Neural progenitor cell (in vitro differentiated cells): ENCODE data around the gene SNRNP40. TPM values are rescaled to one million over a fixed set of nuclear protein-coding genes. Genes with fewer than 3 reads are reported as not detected.

Experiments used
- DNase-seq: peaks from one replicate; pipeline ENCODE4 v3.0.0-alpha.2; 2016; ENCODE audit warnings: low spot score
- H2AFZ ChIP-seq: fragments of 200-600 bp; sonication (generic); replicated peaks from 2 replicates; pipeline ENCODE4 v1.6.1; 2016; ENCODE audit warnings: antibody characterized with exemption
- H3F3A ChIP-seq: fragments of 200-600 bp; sonication (generic); 2 replicates; pipeline ENCODE4 v1.6.1; 2016; ENCODE audit warnings: antibody characterized with exemption, low read depth
- H3K27ac ChIP-seq: fragments of 200-600 bp; sonication (generic); 2 replicates; pipeline ENCODE4 v1.5.1; 2016; ENCODE audit warnings: mild to moderate bottlenecking
- H3K27me3 ChIP-seq: fragments of 200-600 bp; sonication (generic); 2 replicates; pipeline ENCODE4 v1.6.1; 2016; ENCODE audit warnings: mild to moderate bottlenecking, moderate library complexity
- H3K36me3 ChIP-seq: fragments of 200-600 bp; sonication (generic); 2 replicates; pipeline ENCODE4 v1.5.1; 2016
- H3K4me1 ChIP-seq: fragments of 200-600 bp; sonication (generic); 2 replicates; pipeline ENCODE4 v1.6.1; 2016; ENCODE audit warnings: mixed run types
- H3K4me2 ChIP-seq: fragments of 200-600 bp; sonication (generic); 2 replicates; pipeline ENCODE4 v1.6.1; 2016
- H3K4me3 ChIP-seq: fragments of 200-600 bp; sonication (generic); 2 replicates; pipeline ENCODE4 v1.5.1; 2016
- H3K79me2 ChIP-seq: fragments of 200-600 bp; sonication (generic); 2 replicates; pipeline ENCODE4 v1.6.1; 2016; ENCODE audit warnings: low read depth
- H3K9ac ChIP-seq: fragments of 200-600 bp; sonication (generic); 2 replicates; pipeline ENCODE4 v1.6.1; 2016
- H3K9me3 ChIP-seq: fragments of 200-600 bp; sonication (generic); 2 replicates; pipeline ENCODE4 v1.5.1; 2016; ENCODE audit warnings: low read depth
- H4K20me1 ChIP-seq: fragments of 200-600 bp; sonication (generic); 2 replicates; pipeline ENCODE4 v1.6.1; 2016; ENCODE audit warnings: low read depth
- H3K27ac Mint-ChIP-seq: 3 replicates; pipeline ENCODE4 v1.8.0; 2021; ENCODE audit warnings: mixed read lengths
- H3K27me3 Mint-ChIP-seq: 2 replicates; pipeline ENCODE4 v1.8.0; 2022; ENCODE audit warnings: low read depth, mild to moderate bottlenecking, inconsistent platforms, moderate library complexity, mixed read lengths; ENCODE audit not compliant: insufficient read depth
- H3K36me3 Mint-ChIP-seq: 3 replicates; pipeline ENCODE4 v1.8.0; 2021; ENCODE audit warnings: mixed read lengths
- H3K4me1 Mint-ChIP-seq: 3 replicates; pipeline ENCODE4 v1.8.0; 2021; ENCODE audit warnings: mixed read lengths
- H3K4me3 Mint-ChIP-seq: 3 replicates; pipeline ENCODE4 v1.8.0; 2021; ENCODE audit warnings: mild to moderate bottlenecking, moderate library complexity, mixed read lengths
- H3K9me3 Mint-ChIP-seq: 3 replicates; pipeline ENCODE4 v1.8.0; 2020; ENCODE audit warnings: mixed read lengths
- CTCF ChIP-seq: fragments of 200-600 bp; sonication (generic); IDR thresholded peaks from 2 replicates; pipeline ENCODE4 v1.5.1; 2017; ENCODE audit warnings: antibody characterized with exemption, mild to moderate bottlenecking
- EZH2 ChIP-seq: fragments of 200-600 bp; sonication (generic); IDR thresholded peaks from 2 replicates; pipeline ENCODE4 v1.6.1; 2017; ENCODE audit warnings: antibody characterized with exemption, mild to moderate bottlenecking, moderate library complexity
- EZH2phosphoT487 ChIP-seq: fragments of 200-600 bp; sonication (generic); IDR thresholded peaks from 2 replicates; pipeline ENCODE4 v1.6.1; 2017; ENCODE audit warnings: antibody characterized with exemption
- total RNA-seq: library from RNA; depleted of rRNA; stranded (reverse); fragments of >200 nt; gene quantifications from 2 replicates; pipeline ENCODE4 v1.2.3, GENCODE V29; 2015; ENCODE audit warnings: low replicate concordance

SNRNP40 gene
- total RNA-seq, 1 donor from 2014 or later, result 179 TPM

GRCh38 chr1:31326461-31326860 is 29.9 kb upstream of the SNRNP40 start:
- no peaks in the 10 kb centered on the region for H3F3A ChIP-seq
- no peaks in the 10 kb centered on the region for H3K4me1 ChIP-seq
- Mint-ChIP-seq H3K27me3 (no peaks in the 10 kb centered on the region), H3K36me3 (peaks cover 8% of the 10 kb centered on the region), H3K4me1 (no peaks in the 10 kb centered on the region), H3K4me3 (no peak overlapping the region), H3K9me3 (no peaks in the 10 kb centered on the region), H3K27ac (peak overlapping the region; percentile 25)
- no peaks in the 10 kb centered on the region for H3K9me3 ChIP-seq
- TF ChIP-seq CTCF (no peak), EZH2phosphoT487 (no peak), EZH2 (no peak)
- H3K9ac ChIP-seq, result no peak overlapping the region
- no peaks in the 10 kb centered on the region for H3K79me2 ChIP-seq
- H4K20me1 ChIP-seq, result no peaks in the 10 kb centered on the region
- no peak overlapping the region for H3K4me2 ChIP-seq
- H3K27me3 ChIP-seq, result no peaks in the 10 kb centered on the region
- H2AFZ ChIP-seq, result no peak overlapping the region
- H3K36me3 ChIP-seq, result no peaks in the 10 kb centered on the region
- no peak overlapping the region for H3K27ac ChIP-seq
- H3K4me3 ChIP-seq, result no peak overlapping the region
- DNase-seq, result no peak

- Histone ChIP-seq H3K9me3 (no peaks in the 10 kb centered on the region), H3K27ac (no peak overlapping the region), H3K4me2 (no peak overlapping the region), H4K20me1 (no peaks in the 10 kb centered on the region), H3F3A (no peaks in the 10 kb centered on the region), H2AFZ (no peak overlapping the region), H3K4me3 (no peak overlapping the region), H3K4me1 (no peaks in the 10 kb centered on the region), H3K79me2 (no peaks in the 10 kb centered on the region), H3K9ac (no peak overlapping the region), H3K27me3 (no peaks in the 10 kb centered on the region), H3K36me3 (peaks cover 6% of the 10 kb centered on the region)
- peaks cover 6% of the 10 kb centered on the region for H3K36me3 Mint-ChIP-seq
- TF ChIP-seq EZH2, result no peak
- no peak for TF ChIP-seq EZH2phosphoT487
- no peak for TF ChIP-seq CTCF
- no peak overlapping the region for H3K4me3 Mint-ChIP-seq
- no peak for DNase-seq
- H3K9me3 Mint-ChIP-seq, result no peaks in the 10 kb centered on the region
- no peaks in the 10 kb centered on the region for H3K27me3 Mint-ChIP-seq
- H3K4me1 Mint-ChIP-seq, result no peaks in the 10 kb centered on the region
- no peak overlapping the region for H3K27ac Mint-ChIP-seq
Measured at GRCh38 chr1:31324992-31325391, 28.4 kb upstream of the SNRNP40 start.

GRCh38 chr1:31324093-31324492 is 27.5 kb upstream of the SNRNP40 start:
- Histone ChIP-seq H3F3A (no peaks in the 10 kb centered on the region), H3K4me2 (no peak overlapping the region), H3K4me1 (no peaks in the 10 kb centered on the region), H3K36me3 (peaks cover 9% of the 10 kb centered on the region), H2AFZ (no peak overlapping the region), H3K9ac (no peak overlapping the region), H3K27ac (no peak overlapping the region), H3K27me3 (no peaks in the 10 kb centered on the region), H3K4me3 (no peak overlapping the region), H3K9me3 (no peaks in the 10 kb centered on the region), H3K79me2 (no peaks in the 10 kb centered on the region), H4K20me1 (no peaks in the 10 kb centered on the region)
- no peak overlapping the region for H3K27ac Mint-ChIP-seq
- no peak for TF ChIP-seq EZH2phosphoT487
- TF ChIP-seq EZH2, result no peak
- no peak for TF ChIP-seq CTCF
- DNase-seq, result no peak
- H3K4me1 Mint-ChIP-seq, result no peaks in the 10 kb centered on the region
- H3K27me3 Mint-ChIP-seq, result no peaks in the 10 kb centered on the region
- no peak overlapping the region for H3K4me3 Mint-ChIP-seq
- no peaks in the 10 kb centered on the region for H3K9me3 Mint-ChIP-seq
- peaks cover 6% of the 10 kb centered on the region for H3K36me3 Mint-ChIP-seq

- Mint-ChIP-seq H3K9me3 (no peaks in the 10 kb centered on the region), H3K27ac (no peak overlapping the region), H3K4me3 (no peak overlapping the region), H3K4me1 (no peaks in the 10 kb centered on the region), H3K27me3 (no peaks in the 10 kb centered on the region), H3K36me3 (peaks cover 15% of the 10 kb centered on the region)
- H4K20me1 ChIP-seq, result peaks cover 3% of the 10 kb centered on the region
- DNase-seq, result no peak
- H3K9me3 ChIP-seq, result no peaks in the 10 kb centered on the region
- no peak overlapping the region for H3K27ac ChIP-seq
- H3K4me2 ChIP-seq, result no peak overlapping the region
- H3K9ac ChIP-seq, result no peak overlapping the region
- no peak overlapping the region for H2AFZ ChIP-seq
- H3K36me3 ChIP-seq, result peaks cover 9% of the 10 kb centered on the region
- no peaks in the 10 kb centered on the region for H3K79me2 ChIP-seq
- H3F3A ChIP-seq, result no peaks in the 10 kb centered on the region
- TF ChIP-seq CTCF (no peak), EZH2phosphoT487 (no peak), EZH2 (no peak)
- no peaks in the 10 kb centered on the region for H3K27me3 ChIP-seq
- H3K4me3 ChIP-seq, result no peak overlapping the region
- H3K4me1 ChIP-seq, result no peaks in the 10 kb centered on the region
Measured at GRCh38 chr1:31318146-31318545, 21.6 kb upstream of the SNRNP40 start.
